Stomach (tissue), 4 donors: ENCODE results near the gene CAB39L.

Source experiments
- EP300 ChIP-seq: sonication (generic); formaldehyde crosslinking; IDR thresholded peaks from one replicate; pipeline ENCODE4 v1.6.1; 2017; ENCODE audit warnings: antibody characterized with exemption
- POLR2A ChIP-seq, 4 donors: fragments of 450-650 bp; IDR thresholded peaks; one replicate each; pipeline ENCODE4 v1.6.1; 2016; ENCODE audit warnings: antibody characterized with exemption in 4 of 4, control low read depth in 2 of 4, mild to moderate bottlenecking in 1 of 4, moderate library complexity in 1 of 4

GRCh38 chr13:49457221-49457620 lies 13.4 kb upstream of the CAB39L start:
- no peak for TF ChIP-seq POLR2A (IDR thresholded peaks at IDR 0.05)
- TF ChIP-seq EP300 = no peak
